ENCODE results near the gene SIRT3.
A peak's percentile ranks its signal among the peaks of the same experiment; 100 is the strongest.
"Not testable (repeated sequence)": the region's sequence is repeated elsewhere in the genome, so short reads cannot be mapped to it uniquely, and the experiment has no call there.

SIRT3 gene

DNA sequence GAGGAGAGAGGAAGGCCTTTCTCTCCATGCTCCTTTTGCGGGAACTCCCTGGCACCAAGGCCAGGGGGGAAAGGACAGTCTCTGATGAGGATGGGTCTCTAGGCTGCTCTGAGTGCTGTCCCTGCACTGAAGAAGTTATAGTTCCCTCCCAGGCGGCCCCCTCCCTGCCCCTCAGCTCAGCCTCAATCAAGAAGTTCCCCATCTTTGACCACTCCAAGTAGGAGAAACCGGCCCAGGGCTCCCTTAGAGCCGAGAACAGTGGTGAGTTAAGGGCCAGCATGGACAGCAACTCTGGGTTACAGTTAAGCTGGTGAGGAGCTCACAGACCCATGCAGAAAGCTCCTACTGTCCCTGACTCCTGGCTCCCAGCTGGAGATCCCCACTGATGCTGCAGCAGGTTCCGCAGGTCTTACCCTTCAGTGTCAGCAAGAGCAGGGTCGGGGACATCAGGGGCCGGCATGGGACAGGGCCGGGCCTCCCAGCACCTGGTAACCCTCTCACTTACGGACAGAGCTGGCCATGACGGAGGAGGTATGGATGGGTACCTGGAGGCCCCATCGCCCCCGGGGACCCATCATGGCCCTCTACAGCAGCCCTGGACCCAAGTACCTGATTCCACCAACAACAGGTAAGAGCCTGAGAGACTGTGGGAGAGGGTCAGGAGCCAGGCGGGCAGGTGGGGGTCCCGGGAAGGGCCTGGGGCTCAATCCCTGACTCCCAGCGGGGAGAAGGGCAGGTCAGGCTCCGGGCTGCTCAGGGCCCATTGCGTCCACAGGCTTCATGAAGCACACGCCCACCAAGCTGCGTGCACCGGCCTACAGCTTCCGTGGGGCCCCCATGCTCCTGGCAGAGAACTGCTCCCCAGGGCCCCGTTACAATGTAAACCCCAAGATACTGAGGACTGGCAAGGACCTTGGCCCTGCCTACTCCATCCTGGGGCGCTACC, 39.1 kb downstream of the SIRT3 start:
- DNase-seq (ENCODE audit: low spot score), result peak; percentile 66
- TF ChIP-seq, protein P1, sequence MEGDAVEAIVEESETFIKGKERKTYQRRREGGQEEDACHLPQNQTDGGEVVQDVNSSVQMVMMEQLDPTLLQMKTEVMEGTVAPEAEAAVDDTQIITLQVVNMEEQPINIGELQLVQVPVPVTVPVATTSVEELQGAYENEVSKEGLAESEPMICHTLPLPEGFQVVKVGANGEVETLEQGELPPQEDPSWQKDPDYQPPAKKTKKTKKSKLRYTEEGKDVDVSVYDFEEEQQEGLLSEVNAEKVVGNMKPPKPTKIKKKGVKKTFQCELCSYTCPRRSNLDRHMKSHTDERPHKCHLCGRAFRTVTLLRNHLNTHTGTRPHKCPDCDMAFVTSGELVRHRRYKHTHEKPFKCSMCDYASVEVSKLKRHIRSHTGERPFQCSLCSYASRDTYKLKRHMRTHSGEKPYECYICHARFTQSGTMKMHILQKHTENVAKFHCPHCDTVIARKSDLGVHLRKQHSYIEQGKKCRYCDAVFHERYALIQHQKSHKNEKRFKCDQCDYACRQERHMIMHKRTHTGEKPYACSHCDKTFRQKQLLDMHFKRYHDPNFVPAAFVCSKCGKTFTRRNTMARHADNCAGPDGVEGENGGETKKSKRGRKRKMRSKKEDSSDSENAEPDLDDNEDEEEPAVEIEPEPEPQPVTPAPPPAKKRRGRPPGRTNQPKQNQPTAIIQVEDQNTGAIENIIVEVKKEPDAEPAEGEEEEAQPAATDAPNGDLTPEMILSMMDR (IDR thresholded peaks at IDR 0.05), result no peak
- no peak overlapping the region for H3K27ac ChIP-seq
- no peak overlapping the region for H3K4me3 ChIP-seq

DNA sequence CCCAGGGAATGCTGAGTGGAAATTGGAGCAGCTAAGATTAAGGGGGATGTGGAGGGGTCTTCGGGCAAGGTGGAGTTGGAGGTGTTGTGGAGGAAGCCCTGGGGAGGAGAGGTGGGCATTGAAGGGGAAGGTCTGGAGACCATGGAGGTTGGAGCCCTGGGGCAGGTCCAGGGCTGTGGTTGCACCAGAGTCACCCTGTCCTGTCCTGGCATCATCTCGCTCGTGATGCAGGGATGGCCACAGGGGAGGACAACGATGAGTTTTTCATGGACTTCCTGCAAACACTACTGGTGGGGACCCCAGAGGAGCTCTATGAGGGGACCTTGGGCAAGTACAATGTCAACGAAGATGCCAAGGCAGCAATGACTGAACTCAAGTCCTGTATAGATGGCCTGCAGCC, 42.7 kb downstream of the SIRT3 start:
- not testable (repeated sequence) for H3K27ac ChIP-seq, H3K4me3 ChIP-seq
- peak; percentile 45 for DNase-seq (ENCODE audit: low spot score)

DNA sequence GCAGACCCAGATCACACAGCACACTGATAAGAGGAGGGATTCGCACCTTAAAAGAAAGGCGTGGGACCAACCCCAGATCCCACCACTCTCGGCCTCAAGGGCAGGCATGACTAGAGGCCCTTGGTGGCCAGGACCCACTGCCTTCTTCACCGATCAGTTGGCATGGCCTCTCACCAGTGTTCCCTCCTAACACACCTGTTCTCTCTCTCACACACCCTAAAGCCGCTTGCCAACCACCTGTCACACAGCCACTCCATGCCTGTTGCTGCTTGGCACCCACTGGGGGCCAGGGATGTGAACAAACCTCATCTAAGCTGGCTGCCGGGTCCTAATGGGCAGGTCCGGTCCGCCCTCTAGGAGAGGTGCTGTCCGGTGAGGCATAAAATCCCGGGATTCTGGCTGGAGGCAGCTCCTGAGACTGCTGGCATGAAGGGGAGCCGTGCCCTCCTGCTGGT, 43.4 kb downstream of the SIRT3 start, which contains the start of gene SCGB1C1:
SCGB1C1 (plus strand) TSS at position 405 of the 455 bp plus-strand sequence; CDS start at position 427, 22 bp downstream.
- not testable (repeated sequence) for H3K4me3 ChIP-seq; DNase-seq (ENCODE audit: low spot score); H3K27ac ChIP-seq

DNA sequence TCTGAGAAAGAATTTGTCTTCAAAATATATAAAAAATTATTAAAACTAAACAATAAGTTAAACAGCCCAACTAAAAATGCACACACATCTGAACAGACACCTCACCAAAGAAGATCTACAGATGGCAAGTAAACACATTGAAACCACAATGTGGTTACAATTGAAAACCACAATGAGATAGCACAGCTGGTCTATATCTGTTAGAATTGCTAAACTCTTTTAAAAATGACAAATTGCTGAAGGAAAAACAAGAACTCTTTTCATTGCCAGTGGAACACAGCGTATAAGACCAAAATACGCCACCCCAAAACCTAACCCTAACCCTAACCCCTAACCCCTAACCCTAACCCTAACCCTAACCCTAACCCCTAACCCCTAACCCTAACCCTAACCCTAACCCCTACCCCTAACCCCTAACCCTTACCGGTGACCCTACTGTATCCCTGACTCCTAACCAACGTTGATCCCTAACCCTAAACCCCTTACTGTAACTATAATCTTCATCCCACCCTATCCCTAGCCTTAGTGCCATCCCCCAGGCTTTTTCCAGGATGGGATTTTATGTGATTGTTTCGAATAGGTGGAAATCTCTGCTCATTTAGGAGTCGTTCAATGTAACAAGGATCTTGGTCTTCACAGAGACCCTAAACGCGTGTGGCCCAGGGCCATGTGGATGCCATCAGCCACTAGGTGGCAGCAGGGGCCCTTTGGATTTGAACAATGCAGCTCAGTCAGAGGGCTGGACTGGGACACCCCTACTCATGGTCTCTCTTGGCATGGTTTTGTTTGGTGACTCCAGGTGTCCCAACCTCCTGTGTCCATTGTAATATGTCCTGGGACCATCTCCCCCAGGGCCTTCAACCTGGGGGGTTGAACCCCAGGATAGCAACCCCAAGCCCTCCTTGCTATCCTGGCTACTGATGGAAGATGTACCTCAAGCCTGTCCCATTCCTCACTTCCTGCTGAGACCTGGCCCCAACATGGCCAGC, 44.4 kb downstream of the SIRT3 start:
- peak; percentile 61 for DNase-seq (ENCODE audit: low spot score)
- H3K27ac ChIP-seq, H3K4me3 ChIP-seq: not testable (repeated sequence)
- TF ChIP-seq, protein P1 (IDR thresholded peaks at IDR 0.05), result peak; percentile 52

DNA sequence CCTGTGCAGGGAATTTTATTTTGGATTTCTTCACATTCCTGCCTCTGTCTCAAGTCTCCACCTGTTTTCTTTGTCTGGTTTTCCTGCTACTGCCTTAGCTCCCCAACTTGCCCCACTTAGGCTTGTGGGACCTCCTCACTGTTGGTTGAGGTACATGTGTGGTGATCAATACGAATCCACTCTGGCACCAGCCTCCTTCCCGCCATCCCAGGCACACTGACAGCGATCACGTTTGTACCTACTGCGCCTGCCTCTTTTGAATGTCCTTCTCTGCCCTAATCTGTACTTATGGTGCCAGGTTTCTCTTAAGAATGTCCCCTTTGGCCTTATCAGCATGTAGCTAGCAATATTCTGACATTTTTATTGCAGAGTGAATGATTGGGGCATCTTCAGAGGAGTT, 45.6 kb downstream of the SIRT3 start:
- not testable (repeated sequence) for DNase-seq (ENCODE audit: low spot score); H3K4me3 ChIP-seq

DNA sequence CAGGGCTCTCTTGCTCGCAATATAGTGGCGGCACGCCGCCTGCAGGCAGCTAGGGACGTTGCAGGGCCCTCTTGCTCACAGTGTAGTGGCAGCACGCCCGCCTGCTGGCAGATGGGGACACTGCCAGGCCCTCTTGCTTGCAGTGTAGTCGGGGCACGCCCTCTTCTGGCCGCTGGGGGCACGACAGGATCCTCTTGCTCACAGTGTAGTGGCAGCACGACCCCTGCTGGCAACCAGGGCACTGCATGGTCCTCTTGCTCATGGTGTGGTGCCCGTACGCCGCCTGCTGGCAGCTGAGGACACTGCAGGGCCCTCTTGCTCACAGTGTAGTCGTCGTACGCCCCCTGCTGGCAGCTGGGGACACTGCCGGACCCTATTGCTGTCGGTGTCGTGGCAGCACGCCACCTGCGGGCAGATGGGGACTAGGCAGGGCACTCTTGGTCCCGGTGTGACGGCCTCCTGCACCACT, 46.3 kb downstream of the SIRT3 start:
- H3K4me3 ChIP-seq; H3K27ac ChIP-seq; DNase-seq (ENCODE audit: low spot score): not testable (repeated sequence)

More for the DNA sequence above, 45.6 kb downstream of the SIRT3 start:
- not testable (repeated sequence) for H3K27ac ChIP-seq

DNA sequence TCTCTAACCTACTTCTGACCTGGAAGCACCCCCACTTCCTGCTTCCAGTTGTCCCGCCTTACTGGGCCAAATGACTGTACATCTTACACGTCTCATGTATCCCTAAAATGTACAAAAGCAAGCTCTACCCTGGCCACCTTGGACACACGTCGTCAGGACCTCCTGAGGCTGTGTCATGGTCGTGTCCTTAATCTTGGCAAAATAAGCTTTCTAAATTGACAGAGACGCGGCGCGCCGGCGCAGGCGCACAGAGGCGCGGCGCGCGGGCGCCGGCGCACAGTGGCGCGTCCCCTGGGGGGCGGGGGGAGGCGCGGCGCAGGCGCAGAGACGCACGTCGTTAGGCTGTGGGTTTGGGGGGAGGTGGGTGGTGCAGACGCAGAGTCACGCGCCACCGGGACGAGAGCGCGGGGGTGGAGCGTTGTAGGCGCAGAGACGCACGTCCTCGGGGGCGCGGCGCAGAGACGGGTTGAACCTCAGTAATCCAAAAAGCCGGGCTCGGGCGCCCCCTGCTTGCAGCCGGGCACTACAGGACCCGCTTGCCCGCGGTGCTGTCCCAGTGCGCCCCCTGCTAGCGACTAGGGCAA, 46.9 kb downstream of the SIRT3 start:
- H3K27ac ChIP-seq, H3K4me3 ChIP-seq: not testable (repeated sequence)
- DNase-seq (ENCODE audit: low spot score), result peak; percentile 61

DNA sequence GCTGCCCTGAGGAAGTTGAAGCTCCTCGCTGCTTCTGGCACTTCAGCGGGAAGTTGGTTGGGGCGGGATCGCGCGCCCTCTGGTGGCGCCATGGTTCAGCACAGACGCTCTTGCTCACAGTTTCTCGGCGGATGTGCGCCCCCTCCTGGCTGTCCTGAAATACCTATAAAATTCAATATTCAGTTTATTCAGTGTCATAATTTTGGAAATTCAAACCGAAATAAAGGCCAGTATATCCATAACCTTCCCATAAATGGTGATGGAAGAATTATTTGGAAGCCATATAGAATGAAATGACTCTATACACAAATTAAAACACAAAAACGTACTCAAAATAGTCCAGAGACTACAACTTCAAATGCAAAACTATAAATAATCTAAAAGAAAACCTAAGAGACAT, 55.9 kb downstream of the SIRT3 start:
- not testable (repeated sequence) for H3K27ac ChIP-seq; DNase-seq (ENCODE audit: low spot score); H3K4me3 ChIP-seq
